Mesenchymal stem cell (in vitro differentiated cells and primary cell): ENCODE data around the gene TMEM92.

ENCODE experiments used
- DNase-seq: peaks from one replicate; pipeline ENCODE4 v3.0.0-alpha.2; 2013
- H2AFZ ChIP-seq: one replicate; pipeline ENCODE4 v1.6.1; 2013; ENCODE audit warnings: low read depth, mild to moderate bottlenecking, control low read depth, inconsistent platforms, low read length, moderate library complexity
- H2AK5ac ChIP-seq: 2 replicates; pipeline ENCODE4 v1.6.1; 2013; ENCODE audit warnings: low read length, moderate library complexity, mild to moderate bottlenecking, inconsistent platforms; ENCODE audit not compliant: severe bottlenecking
- H2BK120ac ChIP-seq: one replicate; pipeline ENCODE4 v1.6.1; 2013; ENCODE audit warnings: low read depth, mild to moderate bottlenecking, inconsistent platforms, low read length, moderate library complexity
- H2BK12ac ChIP-seq, 2 experiments: one replicate each; pipeline ENCODE4 v1.6.1; 2013; ENCODE audit warnings: inconsistent platforms in 2 of 2, low read length in 2 of 2, mild to moderate bottlenecking in 2 of 2, moderate library complexity in 2 of 2, control low read depth in 1 of 2
- H2BK15ac ChIP-seq: one replicate; pipeline ENCODE4 v1.6.1; 2013; ENCODE audit warnings: mild to moderate bottlenecking, low read depth, inconsistent platforms; ENCODE audit not compliant: poor library complexity, severe bottlenecking
- H2BK5ac ChIP-seq: 2 replicates; pipeline ENCODE4 v1.6.1; 2013; ENCODE audit warnings: low read depth, mild to moderate bottlenecking, low read length, control low read depth, inconsistent platforms; ENCODE audit not compliant: poor library complexity, severe bottlenecking
- H3K14ac ChIP-seq, 2 experiments: one replicate each; pipeline ENCODE4 v1.6.1; 2013; ENCODE audit warnings: inconsistent platforms in 2 of 2, low read length in 2 of 2, control low read depth in 1 of 2, mild to moderate bottlenecking in 1 of 2, moderate library complexity in 1 of 2
- H3K18ac ChIP-seq, 2 experiments: one replicate each; pipeline ENCODE4 v1.6.1; 2013; ENCODE audit warnings: inconsistent platforms in 2 of 2, low read length in 2 of 2, control low read depth in 1 of 2, low read depth in 1 of 2, mild to moderate bottlenecking in 1 of 2
- H3K23ac ChIP-seq, 2 experiments: one replicate each; pipeline ENCODE4 v1.6.1; 2013; ENCODE audit warnings: inconsistent platforms in 2 of 2, low read length in 2 of 2, mild to moderate bottlenecking in 2 of 2, moderate library complexity in 2 of 2, control low read depth in 1 of 2
- H3K27ac ChIP-seq: 2 replicates; pipeline ENCODE4 v1.5.1; 2013; ENCODE audit warnings: mild to moderate bottlenecking, moderate library complexity, low read length, control low read depth, inconsistent platforms; ENCODE audit not compliant: poor library complexity, severe bottlenecking
- H3K27me3 ChIP-seq, 2 experiments: 2 replicates each; pipeline versions ENCODE4 v1.6.1 to v1.7.0; 2013; ENCODE audit warnings: low read length in 2 of 2, mild to moderate bottlenecking in 2 of 2, moderate library complexity in 2 of 2, control low read depth in 1 of 2, inconsistent platforms in 1 of 2; ENCODE audit not compliant: control insufficient read depth in 1 of 2, insufficient read depth in 1 of 2
- H3K36me3 ChIP-seq, 2 experiments: 2 replicates each; pipeline versions ENCODE4 v1.6.1 to v1.7.0; 2013; ENCODE audit warnings: low read length in 2 of 2, control low read depth in 1 of 2, inconsistent platforms in 1 of 2, low read depth in 1 of 2, mild to moderate bottlenecking in 1 of 2; ENCODE audit not compliant: insufficient read depth in 2 of 2, control insufficient read depth in 1 of 2
- H3K4ac ChIP-seq, 2 experiments: one replicate each; pipeline ENCODE4 v1.6.1; 2013; ENCODE audit warnings: inconsistent platforms in 2 of 2, low read length in 2 of 2, mild to moderate bottlenecking in 2 of 2, moderate library complexity in 2 of 2, control low read depth in 1 of 2, low read depth in 1 of 2
- H3K4me1 ChIP-seq: 2 replicates; pipeline ENCODE4 v1.6.1; 2013; ENCODE audit warnings: low read depth, low read length, control low read depth; ENCODE audit not compliant: control insufficient read depth, insufficient read depth
- H3K4me2 ChIP-seq: 2 replicates; pipeline ENCODE4 v1.6.1; 2013; ENCODE audit warnings: low read length, mild to moderate bottlenecking, inconsistent platforms; ENCODE audit not compliant: poor library complexity, severe bottlenecking
- H3K4me3 ChIP-seq, 2 experiments: 2 replicates each; pipeline versions ENCODE4 v1.5.1 to v1.7.0; 2013; ENCODE audit warnings: low read length in 2 of 2, mild to moderate bottlenecking in 2 of 2, control low read depth in 1 of 2, low read depth in 1 of 2; ENCODE audit not compliant: insufficient read depth in 1 of 2
- H3K79me1 ChIP-seq: replicated peaks from 2 replicates; pipeline ENCODE4 v1.6.1; 2013; ENCODE audit warnings: mild to moderate bottlenecking, control low read depth, low read length, inconsistent platforms; ENCODE audit not compliant: poor library complexity, severe bottlenecking
- H3K9ac ChIP-seq: 2 replicates; pipeline ENCODE4 v1.7.0; 2013; ENCODE audit warnings: mild to moderate bottlenecking, low read length, moderate library complexity
- H3K9me3 ChIP-seq: 2 replicates; pipeline ENCODE4 v1.7.0; 2013; ENCODE audit warnings: mild to moderate bottlenecking, low read length; ENCODE audit not compliant: control insufficient read depth
- H4K8ac ChIP-seq: one replicate; pipeline ENCODE4 v1.6.1; 2013; ENCODE audit warnings: inconsistent platforms, mild to moderate bottlenecking, low read length, moderate library complexity
- H4K91ac ChIP-seq: one replicate; pipeline ENCODE4 v1.6.1; 2013; ENCODE audit warnings: mild to moderate bottlenecking, low read length, inconsistent platforms
- WGBS: methylation state at CpG from one replicate; pipeline ENCODE4 v1.1.7; 2013; ENCODE audit warnings: mixed read lengths; 5-methylcytosine and 5-hydroxymethylcytosine counted together

Gene TMEM92

DNA sequence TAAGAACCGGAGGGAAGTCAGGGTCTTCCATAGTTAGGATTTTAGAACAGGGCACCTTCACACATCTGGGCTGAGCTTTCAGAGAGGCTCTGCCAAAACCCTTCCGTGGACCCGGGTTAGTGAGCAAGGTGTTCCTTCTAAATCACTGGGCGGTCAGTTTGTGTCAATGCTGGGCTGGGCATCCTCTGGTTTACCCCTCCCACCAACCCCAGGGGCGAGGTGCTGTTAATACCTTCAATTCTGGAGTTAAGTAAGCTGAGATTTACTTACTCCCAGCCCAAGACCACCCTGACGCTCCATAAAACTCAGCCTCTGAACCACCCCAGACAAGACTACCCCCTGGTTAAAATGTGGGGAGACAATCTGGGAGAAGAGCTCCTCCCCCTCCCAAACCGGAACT lies 1.0 kb downstream of the TMEM92 start:
- Histone ChIP-seq H3K4ac (peak overlapping the region in 1 of 2 experiments; percentile 32), H2BK5ac (no peak overlapping the region), H3K36me3 (peaks cover 4 to 9% of the 10 kb centered on the region in 2 experiments), H3K9me3 (no peaks in the 10 kb centered on the region), H3K9ac (no peak overlapping the region), H2AK5ac (peak overlapping the region; percentile 54), H3K14ac (no peak overlapping the region), H4K91ac (no peak overlapping the region), H3K18ac (no peak overlapping the region), H3K79me1 (peaks cover 2% of the 10 kb centered on the region), H3K27ac (no peak overlapping the region), H3K27me3 (no peaks in the 10 kb centered on the region), H2AFZ (no peak overlapping the region), H3K23ac (no peak overlapping the region), H2BK120ac (no peak overlapping the region), H2BK12ac (no peak overlapping the region), H3K4me1 (peaks cover 63% of the 10 kb centered on the region), H3K4me2 (no peak overlapping the region), H4K8ac (no peak overlapping the region), H2BK15ac (no peak overlapping the region), H3K4me3 (no peak overlapping the region)
- DNase-seq = no peak
- WGBS = 88% methylated on average over 4 of the region's 7 CpGs

DNA sequence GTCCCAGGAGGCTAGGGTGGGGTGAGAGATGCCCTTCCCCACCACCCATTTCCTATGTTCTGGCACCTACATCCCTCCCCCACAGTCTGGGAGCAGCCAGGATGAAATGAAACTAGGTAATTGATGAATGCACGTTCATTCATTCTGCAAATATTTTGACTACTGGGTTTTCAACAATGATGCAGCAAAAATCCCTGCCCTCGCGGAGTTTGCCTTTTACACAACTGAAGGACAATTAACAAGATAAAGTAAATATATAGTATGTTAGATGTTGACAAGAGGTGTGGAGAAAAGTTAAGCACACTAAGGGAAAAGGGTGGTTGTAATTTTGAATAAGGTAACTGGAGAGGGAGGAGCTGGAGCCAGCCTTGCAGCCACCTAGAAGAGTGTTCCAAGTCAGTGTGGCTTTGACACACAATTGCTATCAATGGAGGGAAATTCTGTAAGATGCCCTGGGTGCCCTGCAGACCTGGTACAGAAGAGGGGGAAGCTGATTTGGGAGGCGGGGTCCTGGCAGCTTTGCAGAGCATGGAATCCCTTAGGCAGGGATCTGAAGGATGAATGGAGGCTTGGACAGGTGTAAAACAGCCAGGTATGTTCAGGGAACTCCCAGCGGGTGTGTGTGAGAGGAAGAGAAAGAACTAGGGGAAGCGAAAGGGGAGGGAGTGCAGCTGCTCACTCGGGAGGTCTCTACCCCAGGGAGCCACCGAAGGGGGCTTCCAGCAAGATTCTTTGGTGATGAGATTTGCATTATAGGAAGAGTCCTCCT lies 2.5 kb downstream of the TMEM92 start:
- Histone ChIP-seq H3K9ac (no peak overlapping the region), H2BK15ac (no peak overlapping the region), H3K18ac (no peak overlapping the region), H3K36me3 (peaks cover 7 to 24% of the 10 kb centered on the region in 2 experiments), H3K9me3 (no peaks in the 10 kb centered on the region), H3K4ac (no peak overlapping the region), H3K14ac (peak overlapping the region in 1 of 2 experiments; percentile 45), H4K8ac (no peak overlapping the region), H2AFZ (no peak overlapping the region), H3K4me2 (no peak overlapping the region), H3K27me3 (no peaks in the 10 kb centered on the region), H4K91ac (peak overlapping the region; percentile 43), H3K23ac (no peak overlapping the region), H3K4me1 (peaks cover 56% of the 10 kb centered on the region), H2AK5ac (peak overlapping the region; percentile 25), H3K4me3 (no peak overlapping the region), H2BK5ac (no peak overlapping the region), H2BK120ac (no peak overlapping the region), H2BK12ac (no peak overlapping the region), H3K27ac (no peak overlapping the region), H3K79me1 (peaks cover 2% of the 10 kb centered on the region)
- 60% methylated on average over 6 of the region's 8 CpGs for WGBS
- DNase-seq = no peak

- H3K4me2 ChIP-seq = no peak overlapping the region
- peaks cover 2% of the 10 kb centered on the region for H3K79me1 ChIP-seq
- H3K18ac ChIP-seq = no peak overlapping the region
- DNase-seq = no peak
- H3K23ac ChIP-seq = no peak overlapping the region
- 40% methylated on average over 5 of the region's 5 CpGs for WGBS
- peak overlapping the region; percentile 43 for H4K91ac ChIP-seq
- H2AK5ac ChIP-seq = peak overlapping the region; percentile 69
- no peaks in the 10 kb centered on the region for H3K9me3 ChIP-seq
- H2BK12ac ChIP-seq = no peak overlapping the region
- peaks cover 52% of the 10 kb centered on the region for H3K4me1 ChIP-seq
- no peak overlapping the region for H4K8ac ChIP-seq
- H2BK15ac ChIP-seq = peak overlapping the region; percentile 44
- peaks cover 10 to 30% of the 10 kb centered on the region in 2 experiments for H3K36me3 ChIP-seq
- H2BK5ac ChIP-seq = no peak overlapping the region
- H3K4ac ChIP-seq = no peak overlapping the region
- H3K4me3 ChIP-seq = no peak overlapping the region
- no peak overlapping the region for H2BK120ac ChIP-seq
- no peak overlapping the region for H2AFZ ChIP-seq
- H3K27me3 ChIP-seq = no peaks in the 10 kb centered on the region
- no peak overlapping the region for H3K9ac ChIP-seq
- no peak overlapping the region for H3K27ac ChIP-seq
- H3K14ac ChIP-seq = no peak overlapping the region
These were observed 3.1 kb downstream of the TMEM92 start for GRCh38 chr17:50277357-50277754.

GRCh38 chr17:50278526-50279180 lies 4.4 kb downstream of the TMEM92 start:
- no peak for DNase-seq
- Histone ChIP-seq H4K8ac (no peak overlapping the region), H4K91ac (peak overlapping the region; percentile 29), H3K23ac (no peak overlapping the region), H3K18ac (peak overlapping the region; percentile 26 to 37), H3K14ac (no peak overlapping the region), H2BK15ac (peak overlapping the region; percentile 74), H3K9me3 (peaks cover 7% of the 10 kb centered on the region), H3K4me1 (peaks cover 45% of the 10 kb centered on the region), H3K27me3 (no peaks in the 10 kb centered on the region), H2AFZ (no peak overlapping the region), H3K4me3 (no peak overlapping the region), H2BK5ac (no peak overlapping the region), H3K4ac (peak overlapping the region in 1 of 2 experiments; percentile 16), H3K4me2 (no peak overlapping the region), H3K9ac (no peak overlapping the region), H2BK120ac (no peak overlapping the region), H3K27ac (peak overlapping the region; percentile 50), H3K36me3 (peaks cover 18 to 41% of the 10 kb centered on the region in 2 experiments), H3K79me1 (peaks cover under 1% of the 10 kb centered on the region), H2BK12ac (no peak overlapping the region), H2AK5ac (peak overlapping the region; percentile 31)
- WGBS = 92% methylated on average over 14 of the region's 14 CpGs
